ENCODE results near the gene UVRAG. TPM values are rescaled to one million over a fixed set of nuclear protein-coding genes. Genes with fewer than 3 reads are reported as not detected.

Gene UVRAG
- total and polyA plus RNA-seq, 2 of the 13 experiments (the other 11 are each of a cell fraction or from before 2014, with no cell fraction given): 9.7 to 17.3 TPM

- TF ChIP-seq, protein P1, sequence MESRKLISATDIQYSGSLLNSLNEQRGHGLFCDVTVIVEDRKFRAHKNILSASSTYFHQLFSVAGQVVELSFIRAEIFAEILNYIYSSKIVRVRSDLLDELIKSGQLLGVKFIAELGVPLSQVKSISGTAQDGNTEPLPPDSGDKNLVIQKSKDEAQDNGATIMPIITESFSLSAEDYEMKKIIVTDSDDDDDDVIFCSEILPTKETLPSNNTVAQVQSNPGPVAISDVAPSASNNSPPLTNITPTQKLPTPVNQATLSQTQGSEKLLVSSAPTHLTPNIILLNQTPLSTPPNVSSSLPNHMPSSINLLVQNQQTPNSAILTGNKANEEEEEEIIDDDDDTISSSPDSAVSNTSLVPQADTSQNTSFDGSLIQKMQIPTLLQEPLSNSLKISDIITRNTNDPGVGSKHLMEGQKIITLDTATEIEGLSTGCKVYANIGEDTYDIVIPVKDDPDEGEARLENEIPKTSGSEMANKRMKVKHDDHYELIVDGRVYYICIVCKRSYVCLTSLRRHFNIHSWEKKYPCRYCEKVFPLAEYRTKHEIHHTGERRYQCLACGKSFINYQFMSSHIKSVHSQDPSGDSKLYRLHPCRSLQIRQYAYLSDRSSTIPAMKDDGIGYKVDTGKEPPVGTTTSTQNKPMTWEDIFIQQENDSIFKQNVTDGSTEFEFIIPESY (CRISPR knock-in tag; IDR thresholded peaks at IDR 0.05): no peak
- peak; percentile 65 for TF ChIP-seq ARID5B (CRISPR knock-in tag; IDR thresholded peaks at IDR 0.05)
- no peak for TF ChIP-seq PRMT3 (CRISPR knock-in tag; IDR thresholded peaks at IDR 0.05; ENCODE audit: borderline replicate concordance, low read depth)
- no peak for TF ChIP-seq CHD4 (IDR thresholded peaks at IDR 0.05; ENCODE audit: borderline replicate concordance, low read length)
- no peak for TF ChIP-seq NAIF1 (CRISPR knock-in tag; IDR thresholded peaks at IDR 0.05; ENCODE audit: borderline replicate concordance)
- TF ChIP-seq MTF1 (CRISPR knock-in tag; IDR thresholded peaks at IDR 0.05): no peak; the same call in 1 of the 2 replicates
- no peak for TF ChIP-seq ZFP37 (CRISPR knock-in tag; IDR thresholded peaks at IDR 0.05; ENCODE audit: borderline replicate concordance)
- TF ChIP-seq ZNF343 (CRISPR knock-in tag; IDR thresholded peaks at IDR 0.05): no peak
- 0 out of 2 replicates have a peak, but pooled peaks have one; percentile 21 for TF ChIP-seq ZNF572 (CRISPR knock-in tag; IDR thresholded peaks at IDR 0.05)
- TF ChIP-seq XRCC5 (optimal IDR thresholded peaks at IDR 0.05; ENCODE audit: low read length): no peak
- no peak for TF ChIP-seq ZNF30 (CRISPR knock-in tag; IDR thresholded peaks at IDR 0.05)
Measured at GRCh38 chr11:75782540-75783263, 32.3 kb upstream of the UVRAG start (continued).

Data from HepG2 (cell line).